Stimulated activated CD4-positive, alpha-beta T cell treated with anti-CD3 and anti-CD28 coated beads, Interleukin-12 subunit alpha, Interleukin-12 subunit beta, amount 100 ng/mL, for 4 hours (primary cell): ENCODE measurements around the gene ADAMTS20.

ENCODE experiments used
- DNase-seq: peaks from one replicate; pipeline ENCODE4 v3.0.0-alpha.2; 2020

ADAMTS20 gene

DNA sequence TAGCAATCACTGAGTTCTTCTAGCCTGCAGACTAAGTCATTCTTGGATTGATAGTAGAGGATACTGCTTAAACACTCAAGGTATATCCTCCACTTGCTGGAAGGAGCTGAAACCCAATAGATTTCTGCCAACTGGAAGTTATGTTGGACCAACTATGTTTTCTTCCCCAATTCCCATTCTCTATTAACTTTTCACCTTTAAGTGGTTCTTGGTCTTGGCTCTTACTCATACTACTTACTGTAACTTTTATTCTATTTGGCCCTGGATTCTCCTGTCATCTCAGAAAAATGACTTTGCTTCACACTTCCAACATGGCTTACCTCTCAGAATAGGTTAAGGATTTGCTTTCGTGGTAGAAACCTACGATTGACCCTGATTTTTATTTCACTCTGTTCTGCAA, 244.9 kb downstream of the ADAMTS20 start:
- no peak for DNase-seq

- no peak for DNase-seq
Measured at GRCh38 chr12:43306066-43306465, 245.9 kb downstream of the ADAMTS20 start.

DNA sequence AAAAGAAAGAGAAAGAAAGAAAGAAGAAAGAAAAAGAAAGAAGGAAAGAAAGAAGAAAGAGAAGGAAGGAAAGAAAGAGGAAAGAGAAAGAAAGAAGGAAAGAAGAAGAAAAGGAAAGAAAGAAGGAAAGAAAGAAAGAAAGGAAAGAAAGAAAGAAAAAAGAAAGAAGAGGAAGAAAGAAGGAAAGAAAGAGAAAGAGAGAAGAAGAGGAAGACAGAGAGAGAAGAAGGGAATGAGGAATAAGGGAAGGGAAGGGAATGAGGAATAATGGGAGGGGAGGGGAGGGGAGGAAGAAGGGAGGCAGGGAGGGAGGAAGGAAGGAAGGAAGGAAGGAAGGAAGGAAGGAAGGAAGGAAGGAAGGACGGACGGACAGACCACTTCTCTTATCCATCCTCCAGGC, 246.9 kb downstream of the ADAMTS20 start:
- no peak for DNase-seq
